OCI-M1 (cell line): ENCODE results near the gene EPHA2.

ENCODE experiments used
- DNase-seq: peaks from one replicate; lab custom pipeline; 2025; lab: John Stamatoyannopoulos, UW

The EPHA2 gene

DNA sequence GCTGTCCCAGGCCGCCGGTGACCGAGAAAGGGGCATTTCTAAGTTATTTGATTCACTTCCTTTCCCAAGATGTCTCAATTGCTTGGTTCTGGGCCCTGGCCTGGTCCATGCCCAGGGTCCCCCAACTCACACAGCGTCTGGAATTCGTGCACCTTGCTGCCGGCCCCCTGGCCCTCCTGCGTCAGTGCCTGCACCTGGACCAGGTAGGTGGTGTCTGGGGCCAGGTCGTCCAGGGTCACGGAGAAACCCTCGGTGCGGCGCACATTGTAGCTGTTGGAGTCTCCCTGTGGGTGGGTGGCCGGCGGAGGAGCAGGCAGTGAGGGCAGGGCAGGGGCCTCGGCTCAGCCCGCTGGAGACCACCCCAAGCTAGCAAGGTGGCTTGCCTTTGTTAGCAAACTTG is 21.0 kb downstream of the EPHA2 start:
- no peak for DNase-seq

DNA sequence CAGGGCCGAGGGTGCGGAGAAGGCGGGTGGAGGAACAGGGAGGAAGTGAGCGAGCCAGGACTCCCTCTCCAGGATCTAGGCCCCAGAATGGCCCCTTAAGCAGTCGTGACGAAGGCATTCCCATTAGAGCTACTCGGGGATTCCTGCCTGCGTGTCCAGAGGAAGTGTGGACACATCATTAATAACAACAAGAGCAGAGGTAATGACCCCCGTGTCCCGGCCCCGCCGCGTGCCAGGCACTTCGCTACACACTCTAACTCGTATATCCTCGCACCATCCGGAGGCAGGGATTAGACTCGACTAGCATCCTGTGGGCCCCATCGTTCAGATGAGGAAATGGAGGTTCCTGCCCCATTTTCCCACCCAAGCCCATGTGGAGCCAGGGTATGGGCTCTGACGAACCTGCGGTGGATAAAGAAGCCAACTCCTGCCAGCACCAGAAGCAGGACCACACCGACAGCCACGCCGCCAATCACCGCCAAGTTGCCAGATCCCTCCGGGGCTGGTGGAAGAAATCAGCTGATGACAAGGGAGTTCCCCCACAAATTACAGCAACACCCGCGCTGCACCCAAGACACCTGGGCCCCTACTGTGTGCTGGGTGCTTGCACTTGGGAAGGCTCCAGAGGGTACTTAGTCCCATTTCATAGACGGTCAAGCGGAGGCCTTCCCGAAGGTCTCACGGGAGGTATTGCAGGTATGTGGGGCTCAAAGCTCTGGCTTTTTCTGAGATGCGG is 21.6 kb downstream of the EPHA2 start:
- no peak for DNase-seq

GRCh38 chr1:16133007-16133961 is 22.6 kb downstream of the EPHA2 start:
- no peak for DNase-seq

- DNase-seq = no peak
These were observed 23.5 kb downstream of the EPHA2 start for GRCh38 chr1:16132325-16132785.

GRCh38 chr1:16131636-16132324 is 24.1 kb downstream of the EPHA2 start:
- DNase-seq = no peak

GRCh38 chr1:16130827-16131226 is 25.0 kb downstream of the EPHA2 start:
- no peak for DNase-seq

DNA sequence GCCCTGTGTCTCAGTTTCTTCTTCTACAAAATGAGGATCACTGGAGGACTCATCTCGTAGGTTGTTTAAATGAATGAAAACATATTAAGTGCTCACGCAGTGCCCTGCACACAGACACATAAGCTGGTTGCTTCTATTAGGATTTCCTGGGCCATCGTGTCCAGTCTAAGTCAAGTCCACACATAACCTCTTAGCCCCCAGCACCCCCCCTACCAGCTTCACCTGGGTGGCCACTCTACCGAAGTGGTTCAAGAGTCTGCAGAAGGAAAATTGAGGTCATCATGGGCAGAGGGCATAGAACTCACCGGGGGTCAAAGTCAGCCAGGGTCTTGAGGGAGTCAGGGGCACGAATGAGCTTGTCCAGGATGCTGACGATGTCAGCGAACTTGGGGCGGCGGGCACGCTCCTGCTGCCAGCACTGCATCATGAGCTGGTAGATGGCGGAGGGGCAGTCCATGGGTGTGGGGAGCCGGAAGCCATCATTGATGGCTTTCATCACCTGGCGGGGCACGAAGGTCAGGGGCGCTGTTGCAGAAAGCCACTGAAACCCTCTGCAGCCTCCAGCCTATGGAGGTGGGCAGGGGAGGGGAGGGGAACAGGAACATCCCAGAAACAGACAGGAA is 25.8 kb downstream of the EPHA2 start:
- DNase-seq = no peak

DNA sequence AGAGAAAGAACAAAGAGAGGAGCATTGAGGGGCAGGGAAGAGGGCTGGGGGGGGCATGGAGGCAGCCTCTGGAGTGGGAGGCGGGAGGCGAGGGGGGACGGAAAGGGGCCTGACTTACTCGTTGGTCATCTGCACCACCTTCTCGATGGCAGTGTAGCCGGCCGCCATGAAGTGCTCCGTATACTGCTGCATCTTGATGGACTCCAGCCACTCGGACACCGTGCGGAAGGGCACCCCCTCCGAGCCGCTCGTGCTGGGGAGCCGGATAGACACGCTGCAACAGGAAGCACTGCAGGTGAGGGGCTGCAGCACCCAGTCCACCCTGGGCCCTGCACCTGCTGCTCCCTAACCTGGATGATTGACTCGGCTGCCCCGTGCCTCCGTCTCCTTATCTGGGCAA is 26.6 kb downstream of the EPHA2 start:
- no peak for DNase-seq

GRCh38 chr1:16128338-16128741 is 27.5 kb downstream of the EPHA2 start:
- DNase-seq = no peak

- no peak for DNase-seq
These were observed 28.1 kb downstream of the EPHA2 start for GRCh38 chr1:16127676-16128337.

GRCh38 chr1:16126743-16127515 is 28.9 kb downstream of the EPHA2 start:
- DNase-seq = no peak

DNA sequence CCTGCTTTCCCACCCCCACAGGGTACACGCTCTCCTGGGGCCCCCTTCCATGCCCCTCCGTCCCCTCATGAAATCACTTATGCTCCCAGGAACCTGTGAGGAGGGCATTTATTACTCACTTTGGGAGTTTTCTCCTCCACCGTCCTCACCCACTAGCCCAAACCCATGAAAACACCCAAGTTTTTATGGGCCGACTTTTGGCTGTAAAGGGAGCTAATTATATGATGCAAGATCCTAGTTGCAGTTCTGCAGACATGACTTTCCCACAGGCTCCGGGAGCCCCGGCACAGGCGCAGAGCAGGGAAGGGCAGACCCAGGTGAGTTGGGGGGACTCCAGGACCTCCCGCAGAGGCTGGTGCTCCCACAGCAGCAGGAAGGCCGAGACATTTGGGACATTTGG is 29.7 kb downstream of the EPHA2 start:
- DNase-seq = no peak

- no peak for DNase-seq
These were observed 30.4 kb downstream of the EPHA2 start for GRCh38 chr1:16125483-16125882.

- DNase-seq = no peak
These were observed 30.8 kb downstream of the EPHA2 start for GRCh38 chr1:16125088-16125470.

GRCh38 chr1:16124377-16125087 is 31.3 kb downstream of the EPHA2 start:
- DNase-seq = no peak

DNA sequence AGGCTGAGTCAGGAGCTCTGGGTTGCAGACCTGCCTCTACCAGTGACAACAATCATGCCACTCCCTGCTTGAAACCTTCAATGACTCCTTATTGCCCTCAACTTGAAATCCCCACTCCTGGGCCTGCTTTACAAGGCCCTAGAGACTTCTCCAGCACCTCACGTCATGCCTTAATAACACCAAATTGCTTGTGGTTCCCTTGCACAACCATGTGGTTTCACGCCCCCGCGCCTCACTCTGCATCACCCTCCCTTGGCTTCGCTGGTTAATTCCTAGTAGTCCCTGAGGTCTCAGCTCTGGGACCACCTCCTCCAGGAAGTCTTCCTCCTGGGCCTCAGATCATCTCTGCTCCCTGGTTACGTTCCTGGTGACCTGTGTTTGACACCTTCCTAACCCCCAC is 33.0 kb downstream of the EPHA2 start:
- peak; percentile 75 for DNase-seq

DNA sequence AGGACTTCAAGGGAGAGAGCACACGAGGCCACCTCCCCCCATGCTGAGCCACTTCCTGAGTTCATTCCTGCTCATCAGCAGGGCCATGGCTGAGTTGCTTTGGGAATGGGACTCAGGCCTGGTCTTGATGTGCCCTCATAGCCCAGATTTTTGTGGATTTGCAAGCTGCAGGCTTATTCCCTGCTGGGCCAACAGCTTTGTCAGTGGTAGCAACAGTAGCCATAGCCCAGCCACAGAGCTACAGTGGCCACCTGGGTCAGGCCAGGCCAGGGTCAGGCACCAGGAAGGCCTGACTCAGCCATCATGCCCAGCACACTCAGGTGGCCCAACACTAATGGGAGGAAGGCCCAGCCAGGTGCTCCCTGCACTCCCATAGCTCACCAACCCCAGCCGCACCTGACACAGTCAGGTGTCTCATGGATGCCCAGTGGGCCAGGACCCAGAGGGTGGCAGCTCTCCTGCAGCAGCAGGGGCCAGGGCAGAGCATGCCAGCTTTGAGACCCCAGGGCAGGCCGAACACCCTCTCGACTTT is 33.5 kb downstream of the EPHA2 start:
- DNase-seq = no peak

DNA sequence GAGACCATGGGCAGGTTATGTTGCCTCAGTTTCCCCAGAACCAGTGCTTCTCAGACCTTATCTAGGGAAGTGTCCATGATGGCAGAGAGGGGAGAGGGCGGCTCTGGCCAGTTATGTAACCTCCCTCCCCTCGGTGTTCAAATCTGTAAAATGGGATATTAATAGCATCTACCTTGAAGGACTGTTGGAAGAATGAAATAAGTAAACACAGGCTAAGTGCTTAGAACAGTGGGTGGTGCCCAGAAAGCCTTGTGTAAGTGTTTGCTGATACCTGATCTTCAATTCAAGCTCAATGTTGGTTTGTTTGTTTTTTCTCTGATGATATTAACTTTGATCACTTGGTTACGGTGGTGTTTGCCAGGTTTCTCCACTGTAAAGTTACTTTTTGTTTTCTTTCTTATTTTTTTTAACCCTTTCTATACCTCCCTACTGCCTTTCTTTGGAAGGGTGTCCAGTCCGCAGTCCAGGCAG is 34.9 kb downstream of the EPHA2 start:
- no peak for DNase-seq

GRCh38 chr1:16120407-16120806 is 35.5 kb downstream of the EPHA2 start:
- DNase-seq = no peak

- DNase-seq = no peak
These were observed 35.9 kb downstream of the EPHA2 start for GRCh38 chr1:16119926-16120325.
